Stimulated activated CD8-positive, alpha-beta memory T cell treated with anti-CD3 and anti-CD28 coated beads, Interleukin-4, amount 100 ng/mL, for 24 hours (primary cell): Measurements from ENCODE around the gene MMP2.

Source experiments
- DNase-seq: peaks from one replicate; pipeline ENCODE4 v3.0.0-alpha.2; 2020; ENCODE audit warnings: low read depth

The MMP2 gene

GRCh38 chr16:55513616-55514015 is 34.6 kb downstream of the MMP2 start:
- DNase-seq = no peak

GRCh38 chr16:55515111-55515510 is 36.1 kb downstream of the MMP2 start:
- no peak for DNase-seq

DNA sequence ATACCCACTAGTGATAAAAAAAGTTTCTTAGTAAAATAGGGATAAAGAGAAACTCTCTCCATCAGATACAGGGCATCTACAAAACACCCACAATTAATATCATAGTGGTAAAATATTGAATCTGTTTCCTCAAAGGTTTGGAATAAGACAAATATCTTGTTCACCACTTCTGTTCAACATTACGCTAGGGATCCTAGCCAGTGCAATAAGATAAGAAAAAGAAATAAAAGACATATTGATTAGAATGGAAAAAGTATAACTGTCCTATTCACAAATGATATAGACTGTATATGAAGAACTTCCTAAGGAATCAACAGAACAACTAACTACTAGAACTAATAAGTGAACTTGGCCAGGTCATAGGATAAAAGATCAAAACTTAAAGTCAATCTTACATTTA is 42.8 kb downstream of the MMP2 start:
- no peak for DNase-seq

- DNase-seq = no peak
Measured at GRCh38 chr16:55526441-55526840, 47.4 kb downstream of the MMP2 start.

DNA sequence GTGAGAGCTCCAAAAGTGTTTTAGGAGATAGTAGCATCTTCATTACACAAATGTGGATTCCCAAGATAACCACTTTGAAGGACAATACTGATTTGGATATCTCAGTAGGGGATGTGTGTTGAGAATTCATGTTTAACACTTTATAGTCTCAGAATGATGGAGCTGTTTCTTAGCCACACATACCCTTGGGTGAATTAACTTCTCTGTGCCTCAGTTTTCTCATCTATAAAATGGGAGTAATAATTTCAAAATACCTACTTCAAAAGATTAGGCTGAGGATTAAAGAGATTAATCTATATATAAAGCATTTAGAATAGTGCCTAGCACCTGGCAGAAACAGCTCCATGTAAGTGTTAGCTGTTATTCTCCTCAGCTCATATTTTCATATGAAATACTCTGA is 48.9 kb downstream of the MMP2 start:
- no peak for DNase-seq

DNA sequence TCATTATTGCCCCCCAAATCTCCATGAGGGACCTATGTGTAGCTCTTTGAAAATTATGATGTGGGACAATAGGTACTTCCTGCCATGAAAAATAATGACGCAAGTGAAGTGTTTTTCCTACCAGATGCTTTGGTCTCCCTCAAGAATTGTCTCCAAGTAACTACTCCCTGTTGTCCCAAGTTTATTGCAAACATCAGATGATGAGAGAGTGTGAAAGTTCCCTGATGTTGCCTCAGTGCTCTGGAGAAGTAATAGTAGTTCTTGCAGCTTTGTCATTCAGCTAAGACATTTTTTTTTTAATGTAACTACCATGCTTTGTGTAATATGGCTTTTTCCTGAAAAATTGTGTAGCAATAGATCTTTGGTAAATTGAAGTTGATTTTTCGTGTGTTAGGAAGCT is 50.0 kb downstream of the MMP2 start:
- no peak for DNase-seq

DNA sequence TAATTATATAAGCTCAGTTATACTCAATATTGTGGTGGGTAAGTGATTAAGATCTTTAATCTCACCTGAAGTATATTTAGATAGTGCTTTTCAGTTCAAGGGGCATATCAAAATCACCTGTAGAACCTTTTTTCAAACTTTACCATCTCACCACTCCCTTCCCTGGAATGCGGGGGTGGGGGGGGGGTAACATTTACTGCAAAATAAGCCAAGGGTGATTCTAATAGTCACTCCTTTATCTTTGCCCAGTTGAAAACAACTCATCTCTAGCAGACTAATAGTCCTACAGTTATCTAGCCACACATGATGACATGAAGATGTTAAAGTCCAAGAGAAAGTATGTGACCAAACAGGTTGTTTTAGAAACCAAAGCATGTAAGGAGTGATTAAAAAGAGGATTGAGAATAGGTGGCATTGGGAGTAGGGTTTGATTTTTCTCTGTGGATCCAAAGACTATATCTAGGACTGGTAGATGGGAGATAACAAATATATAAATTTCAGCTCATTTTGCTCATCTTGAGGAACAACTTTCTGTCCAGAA is 51.4 kb downstream of the MMP2 start:
- no peak for DNase-seq

- no peak for DNase-seq
Measured at GRCh38 chr16:55532227-55532626, 53.2 kb downstream of the MMP2 start.

DNA sequence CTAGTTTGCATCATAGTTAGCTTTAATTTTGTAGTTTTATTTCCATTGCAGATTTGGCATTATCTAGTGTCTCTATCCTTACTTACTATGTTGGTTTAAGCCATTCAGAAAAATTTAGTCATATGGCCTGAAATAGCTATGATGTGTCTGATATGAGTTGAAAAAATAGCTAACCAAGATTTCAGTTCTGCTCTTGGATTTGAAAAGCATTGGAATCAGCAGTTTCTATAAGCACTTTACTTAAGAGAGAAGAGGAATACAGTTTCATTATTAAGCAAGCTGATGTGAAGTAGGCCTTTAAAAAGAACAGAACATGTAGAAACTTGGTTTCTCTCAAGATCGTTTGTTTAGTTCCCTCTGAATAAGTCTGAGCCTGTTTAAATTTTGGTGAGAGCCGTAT is 55.8 kb downstream of the MMP2 start:
- DNase-seq = no peak

- DNase-seq = no peak
Measured at GRCh38 chr16:55539049-55539448, 60.1 kb downstream of the MMP2 start.

- no peak for DNase-seq
Measured at GRCh38 chr16:55539488-55539887, 60.5 kb downstream of the MMP2 start.

- DNase-seq = no peak
Measured at GRCh38 chr16:55540221-55540620, 61.2 kb downstream of the MMP2 start.

GRCh38 chr16:55542459-55543082 is 63.6 kb downstream of the MMP2 start:
- no peak for DNase-seq

DNA sequence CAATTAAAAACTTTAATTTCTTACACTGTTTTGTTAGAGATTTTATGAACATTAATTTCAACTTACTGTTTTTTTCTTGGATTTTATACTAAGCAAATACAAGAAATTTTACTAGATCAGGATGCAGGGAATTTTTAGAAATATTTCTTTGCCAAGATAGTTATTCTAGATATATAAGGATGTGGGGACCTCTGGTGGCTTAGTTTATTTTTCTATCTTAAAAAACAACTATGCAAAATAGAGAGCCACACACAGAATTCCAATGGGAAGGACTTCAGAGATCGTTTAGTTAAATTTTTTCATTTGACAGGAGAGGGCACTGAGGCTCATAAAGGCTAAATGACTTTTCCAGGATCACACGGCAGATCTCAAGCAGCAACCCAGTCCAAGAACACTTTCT is 64.5 kb downstream of the MMP2 start:
- DNase-seq = no peak

DNA sequence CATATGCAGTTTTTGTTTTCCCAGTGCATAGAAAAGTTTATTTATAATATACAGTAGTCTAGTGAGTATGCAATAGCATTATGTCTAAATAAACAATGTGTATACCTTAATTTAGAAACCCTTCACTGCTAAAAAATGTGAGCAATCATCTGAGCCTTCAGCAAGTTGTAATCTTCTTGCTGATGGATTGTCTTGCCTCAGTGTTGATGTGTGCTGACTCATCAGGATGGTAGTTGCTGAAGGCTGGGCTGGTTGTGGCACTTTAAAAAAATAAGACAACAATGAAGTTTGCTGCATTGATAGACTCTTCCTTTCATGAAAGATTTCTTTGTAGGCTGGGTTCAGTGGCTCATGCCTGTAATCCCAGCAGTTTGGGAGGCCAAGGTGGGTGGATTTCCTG is 73.6 kb downstream of the MMP2 start:
- no peak for DNase-seq

- DNase-seq = no peak
Measured at GRCh38 chr16:55555436-55555835, 76.4 kb downstream of the MMP2 start.
